SK-N-SH (cell line): ENCODE data around the gene CCDC106.

Source experiments
- EP300 ChIP-seq, 2 experiments: IDR thresholded peaks; 2 replicates each; pipeline versions ENCODE4 v1.4.0 to v1.6.1; 2012; ENCODE audit warnings: borderline replicate concordance in 1 of 2, low read depth in 1 of 2, low read length in 1 of 2
- FOXM1 ChIP-seq: IDR thresholded peaks from 2 replicates; pipeline ENCODE4 v1.4.0; 2012; ENCODE audit warnings: low read depth, mild to moderate bottlenecking
- JUND ChIP-seq: IDR thresholded peaks from 2 replicates; pipeline ENCODE4 v1.4.0; 2012
- POLR2AphosphoS5 ChIP-seq: IDR thresholded peaks from 2 replicates; pipeline ENCODE4 v1.6.1; 2012; ENCODE audit warnings: low read depth, low read length
- RAD21 ChIP-seq: IDR thresholded peaks from 2 replicates; pipeline ENCODE4 v1.6.1; 2012; ENCODE audit warnings: mild to moderate bottlenecking, low read length
- RXRA ChIP-seq: IDR thresholded peaks from 2 replicates; pipeline ENCODE4 v1.4.0; 2012; ENCODE audit warnings: low read depth, mild to moderate bottlenecking, borderline replicate concordance
- SIN3A ChIP-seq: IDR thresholded peaks from 2 replicates; pipeline ENCODE4 v1.6.1; 2012; ENCODE audit warnings: low read depth, mild to moderate bottlenecking, low read length, moderate library complexity, borderline replicate concordance
- TAF1 ChIP-seq: IDR thresholded peaks from 2 replicates; pipeline ENCODE4 v1.6.1; 2012; ENCODE audit warnings: low read depth, mild to moderate bottlenecking, low read length, moderate library complexity, borderline replicate concordance
- TF ChIP-seq, protein P1 (sequence below): IDR thresholded peaks from 2 replicates; pipeline ENCODE4 v1.6.1; 2012; ENCODE audit warnings: mild to moderate bottlenecking, low read depth, low read length, moderate library complexity
- TF ChIP-seq, protein P2 (sequence below): fragments of 200-600 bp; sonication (generic); IDR thresholded peaks from 2 replicates; pipeline ENCODE4 v1.6.1; 2017; ENCODE audit warnings: antibody characterized with exemption, mild to moderate bottlenecking, moderate library complexity
- TF ChIP-seq, protein P3 (sequence below): IDR thresholded peaks from 2 replicates; pipeline ENCODE4 v1.4.0; 2012; ENCODE audit warnings: low read depth
- TF ChIP-seq, protein P4 (sequence below): IDR thresholded peaks from 2 replicates; pipeline ENCODE4 v1.4.0; 2012; ENCODE audit warnings: low read depth, borderline replicate concordance

DNA sequence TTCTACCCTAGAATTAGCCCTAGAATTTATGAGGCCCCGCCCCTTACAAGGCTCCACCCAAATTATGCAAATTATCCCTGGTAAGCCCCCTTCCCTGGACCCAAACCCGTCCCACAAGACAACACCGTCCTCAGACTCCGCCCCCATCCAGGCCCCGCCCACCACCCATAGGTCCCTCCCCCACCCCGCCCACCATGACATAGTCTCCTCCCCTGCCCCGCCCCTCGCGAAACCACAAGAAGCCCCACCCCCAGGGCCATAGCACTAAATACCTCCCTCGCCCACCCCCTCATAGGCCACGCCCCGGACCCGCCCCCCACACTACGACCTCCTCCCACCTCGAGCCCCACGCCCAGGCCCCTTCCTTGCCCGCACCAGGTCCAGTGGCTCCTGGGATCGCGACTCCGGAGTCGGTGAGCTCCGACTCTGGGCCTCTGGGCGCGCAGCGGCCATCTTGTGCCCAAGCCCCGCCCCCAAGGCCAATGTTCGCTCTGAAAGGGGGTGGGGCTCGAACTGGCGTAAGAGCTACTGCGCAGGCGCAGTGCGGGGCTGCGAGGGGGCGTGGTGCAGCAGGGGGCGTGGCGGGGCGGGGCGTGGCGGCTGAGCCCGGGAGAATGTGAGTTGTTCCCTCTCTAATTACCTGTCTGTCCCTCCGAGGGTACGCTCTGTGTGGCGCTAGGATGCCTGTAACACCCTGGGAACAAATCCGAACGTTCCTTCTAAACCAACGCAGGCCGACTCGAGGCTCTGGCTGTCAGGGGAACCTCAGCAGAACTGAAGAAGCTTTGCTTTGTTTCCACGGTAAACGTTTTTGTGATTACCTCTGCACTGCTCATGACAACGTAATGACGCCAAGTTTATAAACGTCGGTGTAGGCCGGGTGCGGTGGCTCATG lies 23.7 kb upstream of the CCDC106 start, which contains the start of gene ZNF784:
- TF ChIP-seq POLR2AphosphoS5 (peak; percentile 84), SIN3A (peak; percentile 52; the same call in 1 of the 2 replicates), RAD21 (no peak), EP300 (IDR thresholded peaks at IDR 0.05; ENCODE audit: borderline replicate concordance in 1 of 2, low read depth in 1 of 2, low read length in 1 of 2) (no peak), FOXM1 (no peak), RXRA (no peak), TAF1 (peak; percentile 99), JUND (no peak)
- TF ChIP-seq, protein P1, sequence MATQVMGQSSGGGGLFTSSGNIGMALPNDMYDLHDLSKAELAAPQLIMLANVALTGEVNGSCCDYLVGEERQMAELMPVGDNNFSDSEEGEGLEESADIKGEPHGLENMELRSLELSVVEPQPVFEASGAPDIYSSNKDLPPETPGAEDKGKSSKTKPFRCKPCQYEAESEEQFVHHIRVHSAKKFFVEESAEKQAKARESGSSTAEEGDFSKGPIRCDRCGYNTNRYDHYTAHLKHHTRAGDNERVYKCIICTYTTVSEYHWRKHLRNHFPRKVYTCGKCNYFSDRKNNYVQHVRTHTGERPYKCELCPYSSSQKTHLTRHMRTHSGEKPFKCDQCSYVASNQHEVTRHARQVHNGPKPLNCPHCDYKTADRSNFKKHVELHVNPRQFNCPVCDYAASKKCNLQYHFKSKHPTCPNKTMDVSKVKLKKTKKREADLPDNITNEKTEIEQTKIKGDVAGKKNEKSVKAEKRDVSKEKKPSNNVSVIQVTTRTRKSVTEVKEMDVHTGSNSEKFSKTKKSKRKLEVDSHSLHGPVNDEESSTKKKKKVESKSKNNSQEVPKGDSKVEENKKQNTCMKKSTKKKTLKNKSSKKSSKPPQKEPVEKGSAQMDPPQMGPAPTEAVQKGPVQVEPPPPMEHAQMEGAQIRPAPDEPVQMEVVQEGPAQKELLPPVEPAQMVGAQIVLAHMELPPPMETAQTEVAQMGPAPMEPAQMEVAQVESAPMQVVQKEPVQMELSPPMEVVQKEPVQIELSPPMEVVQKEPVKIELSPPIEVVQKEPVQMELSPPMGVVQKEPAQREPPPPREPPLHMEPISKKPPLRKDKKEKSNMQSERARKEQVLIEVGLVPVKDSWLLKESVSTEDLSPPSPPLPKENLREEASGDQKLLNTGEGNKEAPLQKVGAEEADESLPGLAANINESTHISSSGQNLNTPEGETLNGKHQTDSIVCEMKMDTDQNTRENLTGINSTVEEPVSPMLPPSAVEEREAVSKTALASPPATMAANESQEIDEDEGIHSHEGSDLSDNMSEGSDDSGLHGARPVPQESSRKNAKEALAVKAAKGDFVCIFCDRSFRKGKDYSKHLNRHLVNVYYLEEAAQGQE: peak; percentile 47; the same call in 1 of the 2 replicates
- TF ChIP-seq, protein P2, sequence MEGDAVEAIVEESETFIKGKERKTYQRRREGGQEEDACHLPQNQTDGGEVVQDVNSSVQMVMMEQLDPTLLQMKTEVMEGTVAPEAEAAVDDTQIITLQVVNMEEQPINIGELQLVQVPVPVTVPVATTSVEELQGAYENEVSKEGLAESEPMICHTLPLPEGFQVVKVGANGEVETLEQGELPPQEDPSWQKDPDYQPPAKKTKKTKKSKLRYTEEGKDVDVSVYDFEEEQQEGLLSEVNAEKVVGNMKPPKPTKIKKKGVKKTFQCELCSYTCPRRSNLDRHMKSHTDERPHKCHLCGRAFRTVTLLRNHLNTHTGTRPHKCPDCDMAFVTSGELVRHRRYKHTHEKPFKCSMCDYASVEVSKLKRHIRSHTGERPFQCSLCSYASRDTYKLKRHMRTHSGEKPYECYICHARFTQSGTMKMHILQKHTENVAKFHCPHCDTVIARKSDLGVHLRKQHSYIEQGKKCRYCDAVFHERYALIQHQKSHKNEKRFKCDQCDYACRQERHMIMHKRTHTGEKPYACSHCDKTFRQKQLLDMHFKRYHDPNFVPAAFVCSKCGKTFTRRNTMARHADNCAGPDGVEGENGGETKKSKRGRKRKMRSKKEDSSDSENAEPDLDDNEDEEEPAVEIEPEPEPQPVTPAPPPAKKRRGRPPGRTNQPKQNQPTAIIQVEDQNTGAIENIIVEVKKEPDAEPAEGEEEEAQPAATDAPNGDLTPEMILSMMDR: no peak
- TF ChIP-seq, protein P3, sequence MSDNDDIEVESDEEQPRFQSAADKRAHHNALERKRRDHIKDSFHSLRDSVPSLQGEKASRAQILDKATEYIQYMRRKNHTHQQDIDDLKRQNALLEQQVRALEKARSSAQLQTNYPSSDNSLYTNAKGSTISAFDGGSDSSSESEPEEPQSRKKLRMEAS: peak; percentile 29; the same call in 1 of the 2 replicates
- TF ChIP-seq, protein P4, sequence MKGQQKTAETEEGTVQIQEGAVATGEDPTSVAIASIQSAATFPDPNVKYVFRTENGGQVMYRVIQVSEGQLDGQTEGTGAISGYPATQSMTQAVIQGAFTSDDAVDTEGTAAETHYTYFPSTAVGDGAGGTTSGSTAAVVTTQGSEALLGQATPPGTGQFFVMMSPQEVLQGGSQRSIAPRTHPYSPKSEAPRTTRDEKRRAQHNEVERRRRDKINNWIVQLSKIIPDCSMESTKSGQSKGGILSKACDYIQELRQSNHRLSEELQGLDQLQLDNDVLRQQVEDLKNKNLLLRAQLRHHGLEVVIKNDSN: no peak
